Endothelial cell of umbilical vein (primary cell): ENCODE measurements around the gene MEF2D.

Source experiments
- CTCF ChIP-seq, 2 donors: IDR thresholded peaks; 1 replicate in 1 of 2; 2 replicates in 1 of 2; pipeline ENCODE4 v1.5.1; 2011; ENCODE audit warnings: low read length in 2 of 2, mild to moderate bottlenecking in 2 of 2, moderate library complexity in 2 of 2, control low read depth in 1 of 2, inconsistent platforms in 1 of 2, low read depth in 1 of 2; ENCODE audit not compliant: insufficient read depth in 1 of 2; ENCODE audit errors: extremely low read depth in 1 of 2
- EZH2 ChIP-seq: IDR thresholded peaks from 2 replicates; pipeline ENCODE4 v1.6.1; 2012; ENCODE audit warnings: borderline replicate concordance, low read depth, mild to moderate bottlenecking, moderate library complexity, low read length, inconsistent platforms; ENCODE audit not compliant: severe bottlenecking
- JUN ChIP-seq: IDR thresholded peaks from 2 replicates; pipeline ENCODE4 v1.6.1; 2011; ENCODE audit warnings: borderline replicate concordance, low read depth; ENCODE audit not compliant: insufficient read length, insufficient read depth
- POLR2A ChIP-seq: IDR thresholded peaks from 2 replicates; pipeline ENCODE4 v1.6.1; 2012; ENCODE audit warnings: low read depth, mild to moderate bottlenecking, control low read depth, low read length
- POLR2AphosphoS5 ChIP-seq: IDR thresholded peaks from 2 replicates; pipeline ENCODE4 v1.6.1; 2012; ENCODE audit warnings: low read depth, mild to moderate bottlenecking, control low read depth, low read length, moderate library complexity; ENCODE audit not compliant: insufficient read depth
- TF ChIP-seq, protein P1 (sequence below): IDR thresholded peaks from 2 replicates; pipeline ENCODE4 v1.6.1; 2011; ENCODE audit not compliant: insufficient read depth, insufficient read length

DNA sequence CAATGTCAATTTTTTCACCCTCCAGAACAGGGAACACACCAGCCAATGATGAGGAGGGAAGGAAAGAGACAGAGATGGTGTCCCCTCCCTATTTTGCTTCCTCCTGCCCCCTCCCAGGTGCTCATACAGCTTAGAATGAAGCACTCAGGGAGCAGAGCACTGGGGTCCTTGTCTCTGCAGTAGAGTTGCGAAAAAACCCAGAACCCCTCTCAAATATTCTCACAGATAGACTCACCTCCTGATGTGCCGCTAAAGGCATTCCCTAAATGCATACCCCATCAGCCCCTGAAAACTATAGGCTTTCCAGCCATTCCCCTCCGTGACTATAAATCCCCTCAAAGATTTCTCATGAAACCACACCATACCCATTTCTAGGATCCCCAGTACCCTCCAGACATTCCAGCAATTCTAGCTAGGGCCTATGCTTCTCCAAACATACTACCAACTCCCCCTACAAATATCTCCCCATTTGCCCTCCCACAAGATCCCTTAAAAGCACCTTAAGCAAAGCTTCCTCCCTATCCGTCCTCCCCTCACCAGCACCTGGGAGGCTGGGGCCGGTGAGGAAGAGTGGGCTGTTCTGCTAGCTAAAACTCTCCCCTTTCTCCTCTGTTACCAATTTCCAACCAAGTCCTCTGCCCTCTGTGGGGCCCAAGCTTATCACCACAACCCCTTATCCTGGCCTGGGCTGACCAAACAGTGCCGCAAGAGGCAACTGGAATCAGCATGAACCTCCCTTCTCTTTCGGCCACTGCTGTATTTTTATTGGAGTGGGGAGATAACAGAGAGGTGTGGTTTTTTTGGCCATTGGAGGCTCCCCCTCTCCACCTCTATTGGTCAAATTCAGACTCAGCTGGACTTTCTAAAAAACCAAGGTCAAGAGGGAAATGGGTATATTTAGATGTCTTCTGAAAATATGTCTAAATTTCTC lies 76.9 kb downstream of the MEF2D start:
- TF ChIP-seq CTCF (IDR thresholded peaks at IDR 0.05; ENCODE audit: extremely low read depth in 1 of 2, insufficient read depth in 1 of 2, low read depth in 1 of 2, low read length in 2 of 2) (no peak), POLR2A (no peak), EZH2 (no peak), POLR2AphosphoS5 (no peak), JUN (no peak)
- TF ChIP-seq, protein P1, sequence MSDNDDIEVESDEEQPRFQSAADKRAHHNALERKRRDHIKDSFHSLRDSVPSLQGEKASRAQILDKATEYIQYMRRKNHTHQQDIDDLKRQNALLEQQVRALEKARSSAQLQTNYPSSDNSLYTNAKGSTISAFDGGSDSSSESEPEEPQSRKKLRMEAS = no peak
